Activated CD8-positive, alpha-beta memory T cell treated with anti-CD3 and anti-CD28 coated beads, Interleukin-2, amount 10 ng/mL, durations not matched to agents 7 days and 5 days (primary cell): ENCODE data around the gene MALSU1. TPM values are rescaled to one million over a fixed set of nuclear protein-coding genes. Genes with fewer than 3 reads are reported as not detected.

Experiments used
- ATAC-seq: fragments of 150-1000 bp; cut with Tn5 transposase; one replicate; pipeline ENCODE4 v1.10.0; 2021; ENCODE audit warnings: moderate library complexity
- CTCF ChIA-PET: fragments of 350-600 bp; sonication (Branson Sonifier 250); formaldehyde crosslinking; loops from one replicate; lab custom pipeline; 2021; ENCODE audit warnings: antibody characterized with exemption; lab: Charles Lee
- DNase-seq: peaks from one replicate; pipeline ENCODE4 v3.0.0-alpha.2; 2020
- H3K27ac Mint-ChIP-seq: one replicate; pipeline ENCODE4 v1.8.0; 2021; ENCODE audit warnings: mild to moderate bottlenecking, mixed read lengths
- H3K27me3 Mint-ChIP-seq: one replicate; pipeline ENCODE4 v1.8.0; 2021; ENCODE audit warnings: mixed read lengths
- H3K36me3 Mint-ChIP-seq: one replicate; pipeline ENCODE4 v1.8.0; 2021; ENCODE audit warnings: mild to moderate bottlenecking, mixed read lengths
- H3K4me1 Mint-ChIP-seq: one replicate; pipeline ENCODE4 v1.8.0; 2021; ENCODE audit warnings: mixed read lengths
- H3K4me3 Mint-ChIP-seq: one replicate; pipeline ENCODE4 v1.8.0; 2021; ENCODE audit warnings: mild to moderate bottlenecking, moderate library complexity, mixed read lengths
- H3K9me3 Mint-ChIP-seq: one replicate; pipeline ENCODE4 v1.8.0; 2022; ENCODE audit warnings: low read depth, mixed read lengths
- total RNA-seq, 2 experiments: library from RNA; stranded (reverse); gene quantifications; one replicate each; pipeline ENCODE4 v1.2.3, GENCODE V29; 2021

MALSU1 gene
- total RNA-seq, 2 experiments from 2014 or later: 51.3 to 59.5 TPM

GRCh38 chr7:23332910-23333612 lies 33.9 kb downstream of the MALSU1 start:
- CTCF ChIA-PET: no interaction called here
- no peaks in the 10 kb centered on the region for H3K36me3 Mint-ChIP-seq

GRCh38 chr7:23333671-23334246 lies 34.6 kb downstream of the MALSU1 start:
- Mint-ChIP-seq H3K9me3 (no peaks in the 10 kb centered on the region), H3K4me1 (no peaks in the 10 kb centered on the region), H3K4me3 (no peak overlapping the region), H3K36me3 (no peaks in the 10 kb centered on the region), H3K27ac (no peak overlapping the region), H3K27me3 (peaks cover 29% of the 10 kb centered on the region)
- CTCF ChIA-PET: no interaction called here
- ATAC-seq (no peak), DNase-seq (no peak)

More at GRCh38 chr7:23332910-23333612, 33.9 kb downstream of the MALSU1 start:
- Mint-ChIP-seq H3K4me1 (no peaks in the 10 kb centered on the region), H3K27ac (no peak overlapping the region), H3K27me3 (peaks cover 25% of the 10 kb centered on the region), H3K9me3 (no peaks in the 10 kb centered on the region), H3K4me3 (no peak overlapping the region)
- ATAC-seq (no peak), DNase-seq (no peak)

- H3K9me3 Mint-ChIP-seq: no peaks in the 10 kb centered on the region
- CTCF ChIA-PET: no interaction called here
- no peaks in the 10 kb centered on the region for H3K4me1 Mint-ChIP-seq
- no peak overlapping the region for H3K4me3 Mint-ChIP-seq
- ATAC-seq: no peak
- H3K27ac Mint-ChIP-seq: no peak overlapping the region
- no peaks in the 10 kb centered on the region for H3K36me3 Mint-ChIP-seq
- H3K27me3 Mint-ChIP-seq: peaks cover 37% of the 10 kb centered on the region
- DNase-seq: no peak
Observed at GRCh38 chr7:23334482-23335056, 35.4 kb downstream of the MALSU1 start.

GRCh38 chr7:23335136-23335535 lies 36.0 kb downstream of the MALSU1 start:
- no peak for ATAC-seq
- Mint-ChIP-seq H3K27me3 (peaks cover 37% of the 10 kb centered on the region), H3K36me3 (no peaks in the 10 kb centered on the region), H3K4me1 (no peaks in the 10 kb centered on the region), H3K27ac (no peak overlapping the region), H3K9me3 (no peaks in the 10 kb centered on the region), H3K4me3 (no peak overlapping the region)
- no peak for DNase-seq
- CTCF ChIA-PET: no interaction called here

GRCh38 chr7:23335621-23336020 lies 36.5 kb downstream of the MALSU1 start:
- DNase-seq (no peak), ATAC-seq (no peak)
- CTCF ChIA-PET: no interaction called here
- H3K27ac Mint-ChIP-seq: no peak overlapping the region
- H3K9me3 Mint-ChIP-seq: no peaks in the 10 kb centered on the region
- no peaks in the 10 kb centered on the region for H3K36me3 Mint-ChIP-seq
- H3K27me3 Mint-ChIP-seq: peaks cover 37% of the 10 kb centered on the region
- no peaks in the 10 kb centered on the region for H3K4me1 Mint-ChIP-seq
- no peak overlapping the region for H3K4me3 Mint-ChIP-seq

- CTCF ChIA-PET: no interaction called here
- no peak for ATAC-seq
- Mint-ChIP-seq H3K27ac (no peak overlapping the region), H3K27me3 (peaks cover 37% of the 10 kb centered on the region), H3K4me3 (no peak overlapping the region), H3K36me3 (no peaks in the 10 kb centered on the region), H3K4me1 (no peaks in the 10 kb centered on the region), H3K9me3 (no peaks in the 10 kb centered on the region)
- DNase-seq: no peak
Observed at GRCh38 chr7:23336086-23336485, 36.9 kb downstream of the MALSU1 start.

- DNase-seq (no peak), ATAC-seq (no peak)
- H3K36me3 Mint-ChIP-seq: no peaks in the 10 kb centered on the region
- H3K4me3 Mint-ChIP-seq: no peak overlapping the region
- peaks cover 37% of the 10 kb centered on the region for H3K27me3 Mint-ChIP-seq
- H3K27ac Mint-ChIP-seq: no peak overlapping the region
- H3K4me1 Mint-ChIP-seq: no peaks in the 10 kb centered on the region
- CTCF ChIA-PET: interaction anchor here (0.8 kb wide), 1 partner anchor 58 kb away, joined by 3 read pairs; no protein-coding TSS in a partner anchor
- H3K9me3 Mint-ChIP-seq: no peaks in the 10 kb centered on the region
Observed at GRCh38 chr7:23336799-23337283, 37.7 kb downstream of the MALSU1 start.

GRCh38 chr7:23337374-23337773 lies 38.2 kb downstream of the MALSU1 start:
- Mint-ChIP-seq H3K4me1 (no peaks in the 10 kb centered on the region), H3K27me3 (peaks cover 37% of the 10 kb centered on the region), H3K36me3 (no peaks in the 10 kb centered on the region), H3K27ac (no peak overlapping the region), H3K9me3 (no peaks in the 10 kb centered on the region), H3K4me3 (no peak overlapping the region)
- no peak for DNase-seq
- CTCF ChIA-PET: interaction anchor here (0.8 kb wide), 1 partner anchor 59 kb away, joined by 3 read pairs; no protein-coding TSS in a partner anchor
- ATAC-seq: no peak

GRCh38 chr7:23338439-23338838 lies 39.3 kb downstream of the MALSU1 start:
- ATAC-seq (no peak), DNase-seq (no peak)
- no peaks in the 10 kb centered on the region for H3K36me3 Mint-ChIP-seq
- H3K27me3 Mint-ChIP-seq: peaks cover 34% of the 10 kb centered on the region
- H3K9me3 Mint-ChIP-seq: no peaks in the 10 kb centered on the region
- no peak overlapping the region for H3K4me3 Mint-ChIP-seq
- H3K4me1 Mint-ChIP-seq: no peaks in the 10 kb centered on the region
- H3K27ac Mint-ChIP-seq: no peak overlapping the region
- CTCF ChIA-PET: interaction anchor here (1.1 kb wide), 1 partner anchor 65 kb away, joined by 3 read pairs; no protein-coding TSS in a partner anchor

- Mint-ChIP-seq H3K27ac (no peak overlapping the region), H3K36me3 (no peaks in the 10 kb centered on the region), H3K9me3 (no peaks in the 10 kb centered on the region), H3K27me3 (peaks cover 36% of the 10 kb centered on the region), H3K4me3 (no peak overlapping the region), H3K4me1 (peaks cover 3% of the 10 kb centered on the region)
- ATAC-seq: no peak
- no peak for DNase-seq
- CTCF ChIA-PET: interaction anchor here (1.1 kb wide), 1 partner anchor 66 kb away, joined by 3 read pairs; no protein-coding TSS in a partner anchor
Observed at GRCh38 chr7:23338863-23339262, 39.7 kb downstream of the MALSU1 start.

GRCh38 chr7:23341846-23342598 lies 42.9 kb downstream of the MALSU1 start:
- CTCF ChIA-PET: no interaction called here
- Mint-ChIP-seq H3K9me3 (no peaks in the 10 kb centered on the region), H3K4me3 (no peak overlapping the region), H3K27ac (no peak overlapping the region), H3K4me1 (peaks cover 27% of the 10 kb centered on the region), H3K27me3 (peaks cover 32% of the 10 kb centered on the region), H3K36me3 (no peaks in the 10 kb centered on the region)
- ATAC-seq (no peak), DNase-seq (no peak)

GRCh38 chr7:23343102-23343501 lies 44.0 kb downstream of the MALSU1 start:
- Mint-ChIP-seq H3K9me3 (no peaks in the 10 kb centered on the region), H3K27me3 (peaks cover 25% of the 10 kb centered on the region), H3K27ac (no peak overlapping the region), H3K4me1 (peaks cover 34% of the 10 kb centered on the region), H3K4me3 (no peak overlapping the region), H3K36me3 (no peaks in the 10 kb centered on the region)
- ATAC-seq (no peak), DNase-seq (no peak)
- CTCF ChIA-PET: interaction anchor here (0.8 to 1.0 kb wide), 3 partner anchors 15 to 69 kb away, joined by 3 to 5 read pairs (median 3); no protein-coding TSS in a partner anchor
